NCI-H2107 treated with DMSO at 0.1 percent for 48 hours (cell line): ENCODE measurements around the gene SEC23B.

Experiments used
- DNase-seq: peaks from one replicate; lab custom pipeline; 2025; ENCODE audit not compliant: unreplicated experiment; lab: John Stamatoyannopoulos, UW

SEC23B gene

GRCh38 chr20:18585134-18585533, 77.4 kb downstream of the SEC23B start:
- DNase-seq, result peak; percentile 8

DNA sequence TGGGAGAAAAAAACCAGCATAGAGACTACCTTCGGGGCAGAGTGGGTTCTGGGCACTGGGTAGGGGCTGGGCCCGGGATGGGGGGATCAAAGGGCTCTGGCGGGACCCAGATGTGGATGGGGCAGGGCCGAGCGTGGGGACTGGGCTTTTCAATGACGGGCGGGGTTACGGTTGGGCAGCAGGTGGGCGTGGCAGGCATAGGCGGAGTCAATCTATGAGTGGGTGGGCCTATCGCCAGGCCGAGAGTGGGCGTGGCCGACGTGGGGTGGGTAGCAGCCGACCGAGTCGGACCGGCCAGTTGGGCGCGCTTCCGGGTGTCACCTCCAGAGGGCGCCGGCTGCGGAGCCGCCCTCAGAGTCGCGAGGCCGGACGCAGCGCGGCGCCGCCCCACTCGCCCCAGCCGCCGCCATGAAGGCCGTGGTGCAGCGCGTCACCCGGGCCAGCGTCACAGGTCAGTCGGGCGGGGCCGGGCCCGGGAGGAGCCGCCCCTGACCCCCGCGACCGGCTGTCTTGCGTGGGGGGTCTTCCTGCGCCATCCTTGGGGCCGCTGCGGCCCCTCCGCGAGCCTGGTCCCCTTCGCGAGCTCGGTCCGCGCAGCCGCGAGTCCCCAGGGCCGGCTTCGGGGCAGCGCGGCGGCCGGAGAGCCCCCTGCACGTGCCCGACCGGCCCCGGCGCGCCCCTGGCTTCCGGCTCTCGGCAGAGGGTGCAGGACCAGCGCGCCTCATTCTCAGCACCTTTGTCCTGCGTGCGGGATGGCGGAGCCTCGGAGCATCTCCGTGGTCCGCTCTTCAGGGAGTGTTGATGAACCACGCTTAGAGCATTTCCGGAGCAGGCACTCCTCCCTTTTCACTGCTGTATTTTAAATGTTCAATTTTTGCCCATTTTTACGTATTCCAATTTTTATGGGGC, 80.2 kb downstream of the SEC23B start, which contains the start of gene DTD1:
Gene DTD1, plus strand, starts transcription at position 390 of the 909 bp plus-strand sequence. Its CDS starts 19 bp downstream, at position 409.
- DNase-seq, result peak; percentile 51

- DNase-seq, result peak; percentile 51
These were observed 80.8 kb downstream of the SEC23B start for GRCh38 chr20:18588574-18588933.

DNA sequence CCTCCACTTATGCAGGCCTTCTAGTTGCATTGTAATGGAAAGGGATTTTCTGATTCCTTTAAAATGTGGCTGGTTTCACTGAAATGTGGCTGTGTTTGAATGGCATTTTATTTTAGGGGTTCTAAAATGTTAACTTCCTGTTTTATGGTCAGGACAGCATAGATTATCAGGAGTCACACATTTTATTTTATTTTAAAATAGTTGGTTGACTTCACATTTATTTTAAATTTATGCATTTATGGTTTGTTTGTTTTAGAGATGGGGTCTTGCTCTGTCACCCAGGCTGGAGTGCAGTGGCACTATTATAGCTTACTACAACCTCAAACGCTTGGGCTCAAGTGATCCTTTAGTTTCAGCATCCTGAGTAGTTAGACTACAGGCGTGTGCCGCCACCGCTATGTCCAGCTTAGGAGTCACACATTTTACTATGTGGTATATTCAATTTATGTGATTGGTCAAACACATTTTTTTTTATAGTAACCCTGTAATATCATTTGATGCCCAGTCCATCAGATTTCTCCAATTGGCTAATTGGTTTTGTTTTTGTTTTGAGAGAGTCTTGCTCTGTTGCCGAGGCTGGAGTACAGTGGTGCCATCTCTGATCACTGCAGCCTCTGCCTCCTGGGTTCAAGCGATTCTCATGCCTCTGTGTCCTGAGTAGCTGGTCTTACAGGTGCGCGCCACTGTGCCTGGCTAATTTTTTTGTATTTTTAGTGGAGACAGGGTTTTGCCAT, 82.4 kb downstream of the SEC23B start:
- DNase-seq, result no peak

GRCh38 chr20:18596270-18596669, 88.5 kb downstream of the SEC23B start:
- DNase-seq, result no peak

- DNase-seq, result no peak
These were observed 102.0 kb downstream of the SEC23B start for GRCh38 chr20:18609741-18610140.
